HEK293 (cell line): Measurements from ENCODE around the gene H3-3A.

Experiments used
- CTCF ChIP-seq: fragments of 450-650 bp; formaldehyde crosslinking; IDR thresholded peaks from 2 replicates; pipeline ENCODE4 v1.5.1; 2016; ENCODE audit warnings: missing biosample characterization, missing genetic modification characterization
- GLI4 ChIP-seq: fragments of 450-650 bp; formaldehyde crosslinking; IDR thresholded peaks from 2 replicates; pipeline ENCODE4 v1.5.1; 2016; ENCODE audit warnings: missing biosample characterization, missing genetic modification characterization
- ZNF174 ChIP-seq: fragments of 450-650 bp; formaldehyde crosslinking; IDR thresholded peaks from 2 replicates; pipeline ENCODE4 v1.5.0; 2017; ENCODE audit warnings: missing biosample characterization, mild to moderate bottlenecking, missing genetic modification characterization
- ZNF274 ChIP-seq, 2 experiments: fragments of 200-500 bp in 1 of 2; fragments of 450-650 bp in 1 of 2; sonication (Bioruptor generic) in 1 of 2; formaldehyde crosslinking in 1 of 2; IDR thresholded peaks; 2 replicates each; pipeline versions ENCODE4 v1.5.1 to v1.6.1; 2014 to 2016; ENCODE audit warnings: borderline replicate concordance in 1 of 2, inconsistent platforms in 1 of 2, low read length in 1 of 2, missing biosample characterization in 1 of 2, missing genetic modification characterization in 1 of 2
- ZNF76 ChIP-seq: fragments of 450-650 bp; formaldehyde crosslinking; IDR thresholded peaks from 2 replicates; pipeline ENCODE4; 2016; ENCODE audit warnings: low read depth, missing biosample characterization, missing genetic modification characterization, borderline replicate concordance

GRCh38 chr1:226117330-226117729 is 54.8 kb downstream of the H3-3A start:
- TF ChIP-seq CTCF (tag by site-specific recombination) (no peak), GLI4 (tag by site-specific recombination) (no peak), ZNF274 (IDR thresholded peaks at IDR 0.05; ENCODE audit: low read length) (no peak), ZNF274 (tag by site-specific recombination; IDR thresholded peaks at IDR 0.05; ENCODE audit: borderline replicate concordance) (no peak), ZNF174 (tag by site-specific recombination) (no peak), ZNF76 (tag by site-specific recombination) (no peak)
